NCI-H2227 (cell line): ENCODE data around the gene RALGAPB.

Source experiments
- DNase-seq: peaks from one replicate; lab custom pipeline; 2025; ENCODE audit not compliant: unreplicated experiment; lab: John Stamatoyannopoulos, UW

Gene RALGAPB

GRCh38 chr20:38603286-38603685 is 130.6 kb downstream of the RALGAPB start:
- DNase-seq: no peak

- no peak for DNase-seq
These were observed 132.2 kb downstream of the RALGAPB start for GRCh38 chr20:38604873-38605303.

GRCh38 chr20:38607351-38607750 is 134.7 kb downstream of the RALGAPB start:
- no peak for DNase-seq

- DNase-seq: no peak
These were observed 135.5 kb downstream of the RALGAPB start for GRCh38 chr20:38608188-38608587.

- peak; percentile 78 for DNase-seq
These were observed 137.2 kb downstream of the RALGAPB start for GRCh38 chr20:38609815-38610214.

GRCh38 chr20:38610521-38610920 is 137.9 kb downstream of the RALGAPB start:
- no peak for DNase-seq

- DNase-seq: no peak
These were observed 140.3 kb downstream of the RALGAPB start for GRCh38 chr20:38612751-38613515.

GRCh38 chr20:38615283-38615682 is 142.6 kb downstream of the RALGAPB start:
- DNase-seq: no peak

- no peak for DNase-seq
These were observed 143.8 kb downstream of the RALGAPB start for GRCh38 chr20:38616457-38616856.

GRCh38 chr20:38617011-38617829 is 144.6 kb downstream of the RALGAPB start:
- no peak for DNase-seq

- DNase-seq: no peak
These were observed 145.2 kb downstream of the RALGAPB start for GRCh38 chr20:38617830-38618196.

GRCh38 chr20:38620441-38620840 is 147.8 kb downstream of the RALGAPB start:
- DNase-seq: peak; percentile 82

- DNase-seq: no peak
These were observed 150.4 kb downstream of the RALGAPB start for GRCh38 chr20:38623061-38623460.

GRCh38 chr20:38624084-38624483 is 151.4 kb downstream of the RALGAPB start:
- no peak for DNase-seq

GRCh38 chr20:38625896-38626295 is 153.3 kb downstream of the RALGAPB start:
- DNase-seq: no peak

GRCh38 chr20:38626921-38627659 is 154.4 kb downstream of the RALGAPB start:
- no peak for DNase-seq
